Measurements from ENCODE around the gene PTPRN2. TPM values are rescaled to one million over a fixed set of nuclear protein-coding genes. Genes with fewer than 3 reads are reported as not detected.

The PTPRN2 gene
- total RNA-seq, 2 experiments from 2014 or later: 0.70 TPM; not detected in 1

DNA sequence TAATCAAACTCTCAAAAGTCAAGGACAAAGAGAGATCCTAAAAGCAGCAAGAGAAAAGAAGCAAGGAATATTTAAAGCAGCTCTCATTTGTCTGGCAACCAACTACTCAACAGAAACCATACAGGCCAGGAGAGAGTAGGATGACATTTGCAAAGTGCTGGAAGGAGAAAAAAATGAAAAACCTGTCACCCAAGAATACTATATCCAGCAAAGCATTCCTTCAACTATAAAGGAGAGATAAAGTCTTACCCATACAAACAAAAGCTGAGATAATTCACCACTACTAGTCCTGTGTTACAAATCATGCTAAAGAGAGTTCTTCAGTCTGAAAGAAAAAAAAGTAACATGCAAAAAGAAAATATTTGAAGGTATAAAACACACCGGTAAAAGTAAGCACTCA lies 357.7 kb downstream of the PTPRN2 start:
- Histone ChIP-seq H3K9me3 (ENCODE audit: low read length) (no peaks in the 10 kb centered on the region), H3K27ac (ENCODE audit: low read depth, low read length, poor library complexity, severe bottlenecking) (no peak overlapping the region), H3K4me2 (ENCODE audit: low read length) (no peak overlapping the region), H3K79me2 (ENCODE audit: insufficient read depth, low read depth, low read length) (no peaks in the 10 kb centered on the region), H3K4me1 (ENCODE audit: insufficient read depth, low read length, poor library complexity, severe bottlenecking) (no peaks in the 10 kb centered on the region), H3K36me3 (ENCODE audit: insufficient read depth, low read length) (no peaks in the 10 kb centered on the region), H2AFZ (ENCODE audit: low read length) (no peak overlapping the region), H4K20me1 (ENCODE audit: insufficient read depth, low read length) (no peaks in the 10 kb centered on the region), H3K9me2 (ENCODE audit: insufficient read depth, low read length) (no peaks in the 10 kb centered on the region), H3K4me3 (ENCODE audit: low read depth, low read length, poor library complexity, severe bottlenecking) (no peak overlapping the region)
- TF ChIP-seq, protein P1, sequence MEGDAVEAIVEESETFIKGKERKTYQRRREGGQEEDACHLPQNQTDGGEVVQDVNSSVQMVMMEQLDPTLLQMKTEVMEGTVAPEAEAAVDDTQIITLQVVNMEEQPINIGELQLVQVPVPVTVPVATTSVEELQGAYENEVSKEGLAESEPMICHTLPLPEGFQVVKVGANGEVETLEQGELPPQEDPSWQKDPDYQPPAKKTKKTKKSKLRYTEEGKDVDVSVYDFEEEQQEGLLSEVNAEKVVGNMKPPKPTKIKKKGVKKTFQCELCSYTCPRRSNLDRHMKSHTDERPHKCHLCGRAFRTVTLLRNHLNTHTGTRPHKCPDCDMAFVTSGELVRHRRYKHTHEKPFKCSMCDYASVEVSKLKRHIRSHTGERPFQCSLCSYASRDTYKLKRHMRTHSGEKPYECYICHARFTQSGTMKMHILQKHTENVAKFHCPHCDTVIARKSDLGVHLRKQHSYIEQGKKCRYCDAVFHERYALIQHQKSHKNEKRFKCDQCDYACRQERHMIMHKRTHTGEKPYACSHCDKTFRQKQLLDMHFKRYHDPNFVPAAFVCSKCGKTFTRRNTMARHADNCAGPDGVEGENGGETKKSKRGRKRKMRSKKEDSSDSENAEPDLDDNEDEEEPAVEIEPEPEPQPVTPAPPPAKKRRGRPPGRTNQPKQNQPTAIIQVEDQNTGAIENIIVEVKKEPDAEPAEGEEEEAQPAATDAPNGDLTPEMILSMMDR (conservative IDR thresholded peaks at IDR 0.05; ENCODE audit: low read length): no peak
- no peak for TF ChIP-seq EZH2phosphoT487 (IDR thresholded peaks at IDR 0.05; ENCODE audit: borderline replicate concordance, low read depth, low read length)
- intact Hi-C loops (cut with micrococcal nuclease; ENCODE audit: unreplicated experiment): no loop called here
- no peak for DNase-seq (ENCODE audit: low spot score)
- CTCF ChIA-PET (ENCODE audit: unreplicated experiment): no interaction called here
- POLR2A ChIA-PET: no interaction called here
- no TSS peak for BruUV-seq (replicated peaks)

GRCh38 chr7:158228986-158229385 lies 358.6 kb downstream of the PTPRN2 start:
- TF ChIP-seq, protein P1 (conservative IDR thresholded peaks at IDR 0.05; ENCODE audit: low read length): peak; percentile 38; the same call in 1 of the 2 replicates
- no peak for TF ChIP-seq EZH2phosphoT487 (IDR thresholded peaks at IDR 0.05; ENCODE audit: borderline replicate concordance, low read depth, low read length)
- Histone ChIP-seq H3K4me2 (ENCODE audit: low read length) (no peak overlapping the region), H3K36me3 (ENCODE audit: insufficient read depth, low read length) (no peaks in the 10 kb centered on the region), H3K4me1 (ENCODE audit: insufficient read depth, low read length, poor library complexity, severe bottlenecking) (no peaks in the 10 kb centered on the region), H3K27ac (ENCODE audit: low read depth, low read length, poor library complexity, severe bottlenecking) (no peak overlapping the region), H3K4me3 (ENCODE audit: low read depth, low read length, poor library complexity, severe bottlenecking) (no peak overlapping the region), H3K9me2 (ENCODE audit: insufficient read depth, low read length) (no peaks in the 10 kb centered on the region), H3K79me2 (ENCODE audit: insufficient read depth, low read depth, low read length) (no peaks in the 10 kb centered on the region), H4K20me1 (ENCODE audit: insufficient read depth, low read length) (no peaks in the 10 kb centered on the region), H2AFZ (ENCODE audit: low read length) (no peak overlapping the region), H3K9me3 (ENCODE audit: low read length) (no peaks in the 10 kb centered on the region)
- no peak for DNase-seq (ENCODE audit: low spot score)
- CTCF ChIA-PET (ENCODE audit: unreplicated experiment): no interaction called here
- no TSS peak for BruUV-seq (replicated peaks)
- intact Hi-C loops (cut with micrococcal nuclease; ENCODE audit: unreplicated experiment): no loop called here
- POLR2A ChIA-PET: no interaction called here

- no peak overlapping the region for H2AFZ ChIP-seq (ENCODE audit: low read length)
- no peak overlapping the region for H3K4me2 ChIP-seq (ENCODE audit: low read length)
- CTCF ChIA-PET (ENCODE audit: unreplicated experiment): no interaction called here
- H3K36me3 ChIP-seq (ENCODE audit: insufficient read depth, low read length): no peaks in the 10 kb centered on the region
- no peaks in the 10 kb centered on the region for H3K79me2 ChIP-seq (ENCODE audit: insufficient read depth, low read depth, low read length)
- POLR2A ChIA-PET: no interaction called here
- H4K20me1 ChIP-seq (ENCODE audit: insufficient read depth, low read length): no peaks in the 10 kb centered on the region
- no peak overlapping the region for H3K27ac ChIP-seq (ENCODE audit: low read depth, low read length, poor library complexity, severe bottlenecking)
- BruUV-seq (replicated peaks): no TSS peak
- no peaks in the 10 kb centered on the region for H3K4me1 ChIP-seq (ENCODE audit: insufficient read depth, low read length, poor library complexity, severe bottlenecking)
- H3K9me3 ChIP-seq (ENCODE audit: low read length): no peaks in the 10 kb centered on the region
- no peak overlapping the region for H3K4me3 ChIP-seq (ENCODE audit: low read depth, low read length, poor library complexity, severe bottlenecking)
- DNase-seq (ENCODE audit: low spot score): no peak
- intact Hi-C loops (cut with micrococcal nuclease; ENCODE audit: unreplicated experiment): no loop called here
- no peaks in the 10 kb centered on the region for H3K9me2 ChIP-seq (ENCODE audit: insufficient read depth, low read length)
- TF ChIP-seq, protein P1 (conservative IDR thresholded peaks at IDR 0.05; ENCODE audit: low read length): no peak
- no peak for TF ChIP-seq EZH2phosphoT487 (IDR thresholded peaks at IDR 0.05; ENCODE audit: borderline replicate concordance, low read depth, low read length)
These were observed 359.5 kb downstream of the PTPRN2 start for GRCh38 chr7:158228131-158228530.

All from OCI-LY7 (cell line).